MM.1S (cell line): ENCODE measurements around the gene TMEM259.

Source experiments
- DNase-seq: peaks from one replicate; pipeline ENCODE4 v3.0.0-alpha.2; 2015
- H2AFZ ChIP-seq: fragments of 300-600 bp; sonication (generic); 2 replicates; pipeline ENCODE4 v1.6.0; 2016; ENCODE audit warnings: antibody characterized with exemption, low read length
- H3F3A ChIP-seq: fragments of 300-600 bp; sonication (generic); 2 replicates; pipeline ENCODE4 v1.6.1; 2016; ENCODE audit warnings: mild to moderate bottlenecking, antibody characterized with exemption, low read length, moderate library complexity, mixed read lengths; ENCODE audit not compliant: insufficient read depth
- H3K27ac ChIP-seq: fragments of 300-600 bp; sonication (generic); 2 replicates; pipeline ENCODE4 v1.5.1; 2016; ENCODE audit warnings: mild to moderate bottlenecking, low read length
- H3K27me3 ChIP-seq: fragments of 300-600 bp; sonication (generic); replicated peaks from 2 replicates; pipeline ENCODE4 v1.6.0; 2016; ENCODE audit warnings: low read length; ENCODE audit not compliant: insufficient read depth
- H3K36me3 ChIP-seq: fragments of 300-600 bp; sonication (generic); replicated peaks from 2 replicates; pipeline ENCODE4 v1.6.1; 2016; ENCODE audit warnings: mild to moderate bottlenecking, low read length, mixed read lengths; ENCODE audit not compliant: insufficient read depth
- H3K4me1 ChIP-seq: fragments of 300-600 bp; sonication (generic); 2 replicates; pipeline ENCODE4 v1.6.1; 2016; ENCODE audit warnings: low read length, mixed read lengths
- H3K4me2 ChIP-seq: fragments of 300-600 bp; sonication (generic); 2 replicates; pipeline ENCODE4 v1.6.0; 2016; ENCODE audit warnings: low read depth, low read length
- H3K4me3 ChIP-seq: fragments of 300-600 bp; sonication (generic); 2 replicates; pipeline ENCODE4 v1.5.1; 2016; ENCODE audit warnings: low read length, mixed read lengths
- H3K79me2 ChIP-seq: fragments of 300-600 bp; sonication (generic); 2 replicates; pipeline ENCODE4 v1.6.1; 2016; ENCODE audit warnings: mixed run types, low read length, mixed read lengths
- H3K9ac ChIP-seq: fragments of 300-600 bp; sonication (generic); 2 replicates; pipeline ENCODE4 v1.6.1; 2016; ENCODE audit warnings: low read length, mixed read lengths
- H3K9me2 ChIP-seq: fragments of 300-600 bp; sonication (generic); replicated peaks from 2 replicates; pipeline ENCODE4 v1.6.1; 2016; ENCODE audit warnings: mild to moderate bottlenecking, low read length, mixed read lengths; ENCODE audit not compliant: insufficient read depth
- H3K9me3 ChIP-seq: fragments of 300-600 bp; sonication (generic); replicated peaks from 2 replicates; pipeline ENCODE4 v1.6.1; 2016; ENCODE audit warnings: mild to moderate bottlenecking, low read length, mixed read lengths; ENCODE audit not compliant: insufficient read depth
- H4K20me1 ChIP-seq: fragments of 300-600 bp; sonication (generic); 2 replicates; pipeline ENCODE4 v1.6.1; 2016; ENCODE audit warnings: mild to moderate bottlenecking, low read length, moderate library complexity, mixed read lengths; ENCODE audit not compliant: insufficient read depth
- CTCF ChIP-seq: fragments of 300-600 bp; sonication (generic); IDR thresholded peaks from 2 replicates; pipeline ENCODE4 v1.5.1; 2016; ENCODE audit warnings: antibody characterized with exemption, low read length, mixed read lengths
- EZH2 ChIP-seq: fragments of 300-600 bp; sonication (generic); optimal IDR thresholded peaks from 2 replicates; pipeline ENCODE3; 2017; ENCODE audit warnings: low read depth, mild to moderate bottlenecking, antibody characterized with exemption, low read length, mixed read lengths
- EZH2phosphoT487 ChIP-seq: fragments of 300-600 bp; sonication (generic); IDR thresholded peaks from 2 replicates; pipeline ENCODE4 v1.6.1; 2018; ENCODE audit warnings: antibody characterized with exemption, low read length

The TMEM259 gene

GRCh38 chr19:962683-963400, 58.1 kb downstream of the TMEM259 start:
- TF ChIP-seq EZH2 (no peak), CTCF (no peak), EZH2phosphoT487 (no peak)
- no peak overlapping the region for H3K27ac ChIP-seq
- H3K4me2 ChIP-seq, result no peak overlapping the region
- no peaks in the 10 kb centered on the region for H3K79me2 ChIP-seq
- H3K9me3 ChIP-seq, result no peaks in the 10 kb centered on the region
- no peak overlapping the region for H3K4me3 ChIP-seq
- no peaks in the 10 kb centered on the region for H3K9me2 ChIP-seq
- DNase-seq, result no peak
- no peak overlapping the region for H2AFZ ChIP-seq
- H3K36me3 ChIP-seq, result peaks cover 3% of the 10 kb centered on the region; the same call in 1 of the 2 replicates
- H3K27me3 ChIP-seq, result no peaks in the 10 kb centered on the region
- no peaks in the 10 kb centered on the region for H3K4me1 ChIP-seq
- no peaks in the 10 kb centered on the region for H3F3A ChIP-seq
- no peaks in the 10 kb centered on the region for H4K20me1 ChIP-seq
- H3K9ac ChIP-seq, result no peak overlapping the region

GRCh38 chr19:961866-962620, 58.9 kb downstream of the TMEM259 start:
- Histone ChIP-seq H3K4me3 (no peak overlapping the region), H3F3A (no peaks in the 10 kb centered on the region), H3K36me3 (peaks cover 3% of the 10 kb centered on the region; the same call in 1 of the 2 replicates), H3K27ac (no peak overlapping the region), H3K79me2 (no peaks in the 10 kb centered on the region), H3K9me3 (no peaks in the 10 kb centered on the region), H3K9me2 (no peaks in the 10 kb centered on the region), H3K9ac (no peak overlapping the region), H3K27me3 (no peaks in the 10 kb centered on the region), H3K4me1 (no peaks in the 10 kb centered on the region), H4K20me1 (no peaks in the 10 kb centered on the region), H2AFZ (no peak overlapping the region), H3K4me2 (no peak overlapping the region)
- TF ChIP-seq EZH2 (no peak), CTCF (no peak), EZH2phosphoT487 (no peak)
- DNase-seq, result no peak

- no peaks in the 10 kb centered on the region for H3K9me2 ChIP-seq
- no peaks in the 10 kb centered on the region for H3K9me3 ChIP-seq
- H3K4me1 ChIP-seq, result no peaks in the 10 kb centered on the region
- TF ChIP-seq EZH2phosphoT487 (no peak), EZH2 (no peak), CTCF (no peak)
- no peaks in the 10 kb centered on the region for H3K27me3 ChIP-seq
- H3K36me3 ChIP-seq, result peaks cover 3% of the 10 kb centered on the region; the same call in 1 of the 2 replicates
- H3K4me2 ChIP-seq, result no peak overlapping the region
- H3K79me2 ChIP-seq, result no peaks in the 10 kb centered on the region; the same call in 1 of the 2 replicates
- H3K4me3 ChIP-seq, result no peak overlapping the region
- DNase-seq, result no peak
- no peak overlapping the region for H3K9ac ChIP-seq
- H2AFZ ChIP-seq, result no peak overlapping the region
- H3F3A ChIP-seq, result no peaks in the 10 kb centered on the region
- no peaks in the 10 kb centered on the region for H4K20me1 ChIP-seq
- H3K27ac ChIP-seq, result no peak overlapping the region
These were observed 60.4 kb downstream of the TMEM259 start for GRCh38 chr19:960601-960938.
